Stimulated activated CD4-positive, alpha-beta T cell treated with anti-CD3 and anti-CD28 coated beads, Interleukin-2, amount 100 ng/mL, for 4 hours (primary cell): ENCODE results near the gene DNAJC22.
"Not testable (repeated sequence)": the region's sequence is repeated elsewhere in the genome, so short reads cannot be mapped to it uniquely, and the experiment has no call there.

Source experiments
- DNase-seq: peaks from one replicate; pipeline ENCODE4 v3.0.0-alpha.2; 2020; ENCODE audit warnings: low read depth

The DNAJC22 gene

GRCh38 chr12:49375406-49375805 is 28.7 kb downstream of the DNAJC22 start:
- no peak for DNase-seq

GRCh38 chr12:49377386-49377785 is 30.7 kb downstream of the DNAJC22 start:
- DNase-seq: no peak

GRCh38 chr12:49380184-49380583 is 33.5 kb downstream of the DNAJC22 start:
- not testable (repeated sequence) for DNase-seq

- peak; percentile 46 for DNase-seq
Measured at GRCh38 chr12:49388682-49389386, 42.1 kb downstream of the DNAJC22 start.

- no peak for DNase-seq
Measured at GRCh38 chr12:49389387-49389703, 42.7 kb downstream of the DNAJC22 start.

- no peak for DNase-seq
Measured at GRCh38 chr12:49397000-49397399, 50.3 kb downstream of the DNAJC22 start.

- no peak for DNase-seq
Measured at GRCh38 chr12:49400304-49400703, 53.6 kb downstream of the DNAJC22 start.
